Natural killer cell (primary cell): ENCODE results near the gene FAM120AOS. TPM values are rescaled to one million over a fixed set of nuclear protein-coding genes. Genes with fewer than 3 reads are reported as not detected.

ENCODE experiments used
- ATAC-seq, 3 donors: fragments of 150-1000 bp in 2 of 3; fragments of 200-7000 bp in 1 of 3; cut with Tn5 transposase; 1 replicate in 1 of 3; 2 replicates in 2 of 3; pipeline ENCODE4 v1.10.0; 2021; ENCODE audit warnings: mild to moderate bottlenecking in 2 of 3, moderate library complexity in 2 of 3
- DNase-seq, 2 donors: peaks; one replicate each; pipeline versions ENCODE4 v3.0.0 to v3.0.0-alpha.2; 2013 to 2021; ENCODE audit warnings: mixed read lengths in 1 of 2
- H3K27ac ChIP-seq: one replicate; pipeline ENCODE4 v1.5.1; 2013; ENCODE audit warnings: mild to moderate bottlenecking, low read length
- H3K27me3 ChIP-seq: one replicate; pipeline ENCODE4 v1.6.1; 2013; ENCODE audit warnings: low read length; ENCODE audit not compliant: control insufficient read depth, insufficient read depth
- H3K36me3 ChIP-seq: one replicate; pipeline ENCODE4 v1.6.1; 2013; ENCODE audit warnings: low read length; ENCODE audit not compliant: control insufficient read depth, insufficient read depth
- H3K4me1 ChIP-seq: one replicate; pipeline ENCODE4 v1.6.1; 2013; ENCODE audit warnings: low read length; ENCODE audit not compliant: control insufficient read depth, insufficient read depth
- H3K4me3 ChIP-seq: one replicate; pipeline ENCODE4 v1.5.1; 2013; ENCODE audit warnings: low read length
- H3K9me3 ChIP-seq: one replicate; pipeline ENCODE4 v1.6.1; 2013; ENCODE audit warnings: low read length; ENCODE audit not compliant: control insufficient read depth, insufficient read depth
- H3K27ac Mint-ChIP-seq, 2 donors: one replicate each; pipeline ENCODE4 v1.8.0; 2022; ENCODE audit warnings: mild to moderate bottlenecking in 2 of 2, mixed read lengths in 2 of 2, moderate library complexity in 1 of 2
- H3K27me3 Mint-ChIP-seq, 2 donors: one replicate each; pipeline ENCODE4 v1.8.0; 2022; ENCODE audit warnings: low read depth in 2 of 2, mixed read lengths in 2 of 2
- H3K36me3 Mint-ChIP-seq: one replicate; pipeline ENCODE4 v1.8.0; 2022; ENCODE audit warnings: mixed read lengths
- H3K4me1 Mint-ChIP-seq, 2 donors: one replicate each; pipeline ENCODE4 v1.8.0; 2022; ENCODE audit warnings: mixed read lengths in 2 of 2
- H3K4me3 Mint-ChIP-seq: one replicate; pipeline ENCODE4 v1.8.0; 2022; ENCODE audit warnings: mild to moderate bottlenecking, moderate library complexity, mixed read lengths
- H3K9me3 Mint-ChIP-seq, 2 donors: one replicate each; pipeline ENCODE4 v1.8.0; 2022; ENCODE audit warnings: mixed read lengths in 2 of 2
- WGBS: methylation state at CpG from one replicate; pipeline ENCODE4 v1.1.7; 2013; ENCODE audit warnings: missing lambda C conversion rate; ENCODE audit not compliant: insufficient coverage; 5-methylcytosine and 5-hydroxymethylcytosine counted together
- intact Hi-C: fragments of 100-400 bp; cut with micrococcal nuclease; formaldehyde crosslinking; loops from one replicate; pipeline ENCODE4 v1.14.2; 2022
- total RNA-seq, 4 donors: library from RNA; stranded (reverse); fragments of 120-200 nt in 1 of 4; gene quantifications; one replicate each; pipeline versions ENCODE4 v1.2.3 to v1.2.4, GENCODE V29; 2013 to 2022
- TF ChIP-seq, protein P1 (sequence below): fragments of 200-600 bp; IDR thresholded peaks from one replicate; pipeline ENCODE4 v1.8.0; 2022; ENCODE audit warnings: antibody characterized with exemption

The FAM120AOS gene
- total RNA-seq, 3 donors from 2014 or later (not counting 1 experiment from before 2014, with no cell fraction given) = 36.7 to 49.7 (median 45.3) TPM

DNA sequence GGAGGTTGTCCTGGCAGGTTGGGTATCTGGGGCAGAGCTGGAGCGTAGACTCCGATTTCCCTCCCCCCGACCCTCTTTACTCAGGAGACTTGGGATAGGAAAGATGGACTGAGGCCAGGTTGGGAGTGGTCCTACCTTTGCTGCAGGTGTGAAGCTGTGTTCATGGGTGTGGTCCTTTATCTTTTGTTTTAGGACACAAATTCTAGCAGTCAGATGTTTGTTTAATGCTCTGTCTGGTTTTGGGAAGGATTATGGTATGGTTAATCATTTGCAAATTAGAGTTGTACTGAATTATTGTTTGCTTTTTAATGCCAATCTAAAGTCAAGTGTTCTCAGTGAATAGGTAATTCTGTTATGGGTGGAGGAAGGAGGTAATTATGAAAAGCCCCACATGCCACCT is 14.1 kb upstream of the FAM120AOS start:
- H3K4me1 ChIP-seq = peaks cover 31% of the 10 kb centered on the region
- no peak overlapping the region for H3K4me3 Mint-ChIP-seq

DNA sequence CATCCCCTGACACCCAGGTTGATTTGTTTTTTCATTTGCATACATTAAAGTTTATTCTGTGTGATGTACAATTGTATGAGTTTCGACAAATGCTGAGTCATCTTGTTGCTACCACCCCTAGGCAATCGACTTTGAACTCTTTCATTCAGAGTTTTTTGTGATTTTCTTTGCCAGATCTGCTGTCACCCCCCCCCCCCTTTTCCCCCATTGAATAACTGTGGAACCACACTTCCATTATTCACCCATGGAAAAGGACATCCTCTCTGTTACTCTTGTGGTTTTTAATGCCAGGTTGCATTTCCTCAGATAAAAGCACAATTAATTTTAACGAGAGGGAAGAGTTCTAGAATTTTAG is 13.7 kb upstream of the FAM120AOS start:
- H3K27me3 Mint-ChIP-seq = no peaks in the 10 kb centered on the region
- Histone ChIP-seq H3K4me3 (no peak overlapping the region), H3K27ac (no peak overlapping the region), H3K27me3 (no peaks in the 10 kb centered on the region), H3K9me3 (no peaks in the 10 kb centered on the region), H3K36me3 (no peaks in the 10 kb centered on the region), H3K4me1 (peaks cover 31% of the 10 kb centered on the region)
- no peaks in the 10 kb centered on the region for H3K36me3 Mint-ChIP-seq
- peak overlapping the region; percentile 91 to 93 for H3K27ac Mint-ChIP-seq
- 10% methylated on average over 3 of the region's 3 CpGs for WGBS
- intact Hi-C loops = loop anchor here (5.0 kb wide), 2 partner anchors 35 to 100 kb away; no protein-coding TSS in a partner anchor
- H3K9me3 Mint-ChIP-seq = no peaks in the 10 kb centered on the region
- TF ChIP-seq, protein P1, sequence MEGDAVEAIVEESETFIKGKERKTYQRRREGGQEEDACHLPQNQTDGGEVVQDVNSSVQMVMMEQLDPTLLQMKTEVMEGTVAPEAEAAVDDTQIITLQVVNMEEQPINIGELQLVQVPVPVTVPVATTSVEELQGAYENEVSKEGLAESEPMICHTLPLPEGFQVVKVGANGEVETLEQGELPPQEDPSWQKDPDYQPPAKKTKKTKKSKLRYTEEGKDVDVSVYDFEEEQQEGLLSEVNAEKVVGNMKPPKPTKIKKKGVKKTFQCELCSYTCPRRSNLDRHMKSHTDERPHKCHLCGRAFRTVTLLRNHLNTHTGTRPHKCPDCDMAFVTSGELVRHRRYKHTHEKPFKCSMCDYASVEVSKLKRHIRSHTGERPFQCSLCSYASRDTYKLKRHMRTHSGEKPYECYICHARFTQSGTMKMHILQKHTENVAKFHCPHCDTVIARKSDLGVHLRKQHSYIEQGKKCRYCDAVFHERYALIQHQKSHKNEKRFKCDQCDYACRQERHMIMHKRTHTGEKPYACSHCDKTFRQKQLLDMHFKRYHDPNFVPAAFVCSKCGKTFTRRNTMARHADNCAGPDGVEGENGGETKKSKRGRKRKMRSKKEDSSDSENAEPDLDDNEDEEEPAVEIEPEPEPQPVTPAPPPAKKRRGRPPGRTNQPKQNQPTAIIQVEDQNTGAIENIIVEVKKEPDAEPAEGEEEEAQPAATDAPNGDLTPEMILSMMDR = no peak
- peaks cover 79 to 91% of the 10 kb centered on the region in 2 donors for H3K4me1 Mint-ChIP-seq
- no peak overlapping the region for H3K4me3 Mint-ChIP-seq
- DNase-seq = no peak
- no peak for ATAC-seq

More for the DNA sequence above, 14.1 kb upstream of the FAM120AOS start:
- Mint-ChIP-seq H3K4me1 (peaks cover 77 to 93% of the 10 kb centered on the region in 2 donors), H3K9me3 (no peaks in the 10 kb centered on the region), H3K27me3 (no peaks in the 10 kb centered on the region), H3K27ac (peak overlapping the region; percentile 91 to 93), H3K36me3 (no peaks in the 10 kb centered on the region)
- Histone ChIP-seq H3K9me3 (no peaks in the 10 kb centered on the region), H3K27me3 (no peaks in the 10 kb centered on the region), H3K36me3 (no peaks in the 10 kb centered on the region), H3K4me3 (no peak overlapping the region), H3K27ac (no peak overlapping the region)
- TF ChIP-seq, protein P1 = no peak
- intact Hi-C loops = loop anchor here (5.0 kb wide), 2 partner anchors 35 to 100 kb away; no protein-coding TSS in a partner anchor
- 100% methylated on average over 3 of the region's 3 CpGs for WGBS
- DNase-seq (no peak), ATAC-seq (no peak)

DNA sequence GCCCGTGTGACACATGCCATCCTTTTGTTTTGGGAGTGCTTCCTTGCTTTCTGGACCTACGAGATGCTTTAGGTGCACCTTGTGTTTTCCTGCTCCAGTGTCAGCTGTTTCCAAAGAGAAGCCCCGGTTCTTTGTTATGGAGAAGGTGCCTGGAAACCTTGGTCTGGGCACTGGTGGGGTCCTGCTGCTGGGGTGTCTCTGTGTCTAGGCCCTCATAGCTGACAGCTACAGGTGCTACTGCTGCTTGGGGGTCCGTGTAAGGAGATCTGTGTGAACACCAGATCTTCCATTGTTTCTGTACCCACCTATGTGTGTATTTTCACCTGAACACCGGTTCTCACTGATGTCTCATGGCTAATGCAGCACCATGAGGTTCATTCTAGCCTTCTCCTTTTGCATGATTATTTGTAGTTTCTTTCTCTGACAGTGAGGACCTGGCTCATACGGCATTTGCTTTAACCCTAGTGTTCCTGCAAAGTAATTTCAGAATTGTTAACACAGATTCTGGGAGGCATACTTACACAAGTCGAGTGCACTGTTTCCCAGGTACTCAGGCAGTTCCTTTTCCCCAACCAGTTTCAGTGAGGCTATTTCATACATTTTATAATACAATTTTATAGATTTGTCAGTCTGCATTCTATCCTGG is 13.2 kb upstream of the FAM120AOS start:
- Histone ChIP-seq H3K36me3 (no peaks in the 10 kb centered on the region), H3K4me1 (peaks cover 31% of the 10 kb centered on the region), H3K27ac (no peak overlapping the region), H3K27me3 (no peaks in the 10 kb centered on the region), H3K4me3 (no peak overlapping the region), H3K9me3 (no peaks in the 10 kb centered on the region)
- no peaks in the 10 kb centered on the region for H3K36me3 Mint-ChIP-seq
- 77% methylated on average over 7 of the region's 7 CpGs for WGBS
- H3K9me3 Mint-ChIP-seq = no peaks in the 10 kb centered on the region
- intact Hi-C loops = loop anchor here (5.0 kb wide), 2 partner anchors 36 to 101 kb away; no protein-coding TSS in a partner anchor
- DNase-seq (no peak), ATAC-seq (no peak)
- H3K27me3 Mint-ChIP-seq = no peaks in the 10 kb centered on the region
- peaks cover 79 to 91% of the 10 kb centered on the region in 2 donors for H3K4me1 Mint-ChIP-seq
- no peak overlapping the region for H3K4me3 Mint-ChIP-seq
- TF ChIP-seq, protein P1 = no peak
- H3K27ac Mint-ChIP-seq = peak overlapping the region; percentile 73 to 91
